Ovary (tissue), 3 donors: ENCODE results near the gene XXYLT1.

Experiments
- EP300 ChIP-seq: sonication (generic); formaldehyde crosslinking; IDR thresholded peaks from one replicate; pipeline ENCODE4 v1.6.1; 2017; ENCODE audit warnings: antibody characterized with exemption
- POLR2A ChIP-seq: fragments of 450-650 bp; IDR thresholded peaks from one replicate; pipeline ENCODE4 v1.6.1; 2017; ENCODE audit warnings: antibody characterized with exemption, mild to moderate bottlenecking, moderate library complexity
- TF ChIP-seq, protein P1 (sequence below), 3 donors: fragments of 450-650 bp in 2 of 3; fragments of 200-600 bp in 1 of 3; IDR thresholded peaks; one replicate each; pipeline versions ENCODE4 v1.5.1 to v1.8.0; 2016 to 2022; ENCODE audit warnings: antibody characterized with exemption in 3 of 3, mild to moderate bottlenecking in 1 of 3
- donor health status: DM: no; HTN: no; CAD: no.

DNA sequence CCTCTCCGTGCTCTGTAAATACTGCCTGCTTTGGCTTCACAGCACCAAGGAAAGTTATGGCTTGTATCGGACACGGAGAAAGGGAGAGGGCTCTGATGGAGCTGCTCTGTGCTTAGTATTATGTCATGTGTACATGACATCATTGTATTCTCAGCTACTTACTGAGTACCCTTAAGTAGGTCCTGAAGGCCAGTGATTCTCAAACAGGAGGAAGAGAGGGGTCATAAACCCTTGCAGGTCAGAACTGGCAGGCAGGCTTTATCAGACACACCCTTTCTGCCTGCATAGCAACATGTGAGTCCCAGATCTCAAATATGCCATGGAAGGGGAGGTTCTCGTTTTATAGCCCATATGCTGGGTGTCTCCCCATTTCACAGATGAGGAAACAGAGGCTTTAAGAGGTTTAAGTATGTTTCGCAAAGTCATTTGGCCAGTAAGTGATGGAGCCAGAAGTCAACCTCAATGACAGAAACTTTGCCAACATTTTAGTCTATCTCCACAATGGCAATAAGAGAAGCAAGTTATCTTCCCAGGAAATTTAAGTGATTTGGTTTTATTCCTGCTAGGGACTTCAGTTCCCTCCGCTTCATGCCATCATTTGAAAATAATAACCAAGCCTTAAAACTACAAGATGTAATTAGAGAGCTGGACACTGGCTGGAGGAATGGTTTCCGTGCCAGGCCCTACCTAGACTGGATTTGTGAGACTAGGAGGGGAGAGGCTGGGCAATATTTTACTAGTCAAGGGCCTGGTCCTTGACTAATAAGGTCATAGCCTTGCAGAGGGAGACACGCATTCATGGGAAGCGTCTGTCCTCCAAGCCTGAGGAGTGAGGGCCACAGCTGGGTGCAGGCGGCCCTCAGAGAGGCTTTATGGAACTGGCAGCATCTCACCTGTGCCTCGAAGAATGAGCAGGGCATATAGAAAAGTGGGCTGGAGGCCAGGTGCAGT lies 133.0 kb downstream of the XXYLT1 start:
- TF ChIP-seq, protein P1, sequence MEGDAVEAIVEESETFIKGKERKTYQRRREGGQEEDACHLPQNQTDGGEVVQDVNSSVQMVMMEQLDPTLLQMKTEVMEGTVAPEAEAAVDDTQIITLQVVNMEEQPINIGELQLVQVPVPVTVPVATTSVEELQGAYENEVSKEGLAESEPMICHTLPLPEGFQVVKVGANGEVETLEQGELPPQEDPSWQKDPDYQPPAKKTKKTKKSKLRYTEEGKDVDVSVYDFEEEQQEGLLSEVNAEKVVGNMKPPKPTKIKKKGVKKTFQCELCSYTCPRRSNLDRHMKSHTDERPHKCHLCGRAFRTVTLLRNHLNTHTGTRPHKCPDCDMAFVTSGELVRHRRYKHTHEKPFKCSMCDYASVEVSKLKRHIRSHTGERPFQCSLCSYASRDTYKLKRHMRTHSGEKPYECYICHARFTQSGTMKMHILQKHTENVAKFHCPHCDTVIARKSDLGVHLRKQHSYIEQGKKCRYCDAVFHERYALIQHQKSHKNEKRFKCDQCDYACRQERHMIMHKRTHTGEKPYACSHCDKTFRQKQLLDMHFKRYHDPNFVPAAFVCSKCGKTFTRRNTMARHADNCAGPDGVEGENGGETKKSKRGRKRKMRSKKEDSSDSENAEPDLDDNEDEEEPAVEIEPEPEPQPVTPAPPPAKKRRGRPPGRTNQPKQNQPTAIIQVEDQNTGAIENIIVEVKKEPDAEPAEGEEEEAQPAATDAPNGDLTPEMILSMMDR (IDR thresholded peaks at IDR 0.05), result no peak
- no peak for TF ChIP-seq POLR2A
- TF ChIP-seq EP300, result no peak
